ENCODE data around the gene FBXL13. TPM values are rescaled to one million over a fixed set of nuclear protein-coding genes. Genes with fewer than 3 reads are reported as not detected.
A peak's percentile ranks its signal among the peaks of the same experiment; 100 is the strongest.
"Not testable (repeated sequence)": the region's sequence is repeated elsewhere in the genome, so short reads cannot be mapped to it uniquely, and the experiment has no call there.

Gene FBXL13
- total and polyA plus RNA-seq, 2 experiments from 2014 or later: 1.2 to 2.5 TPM

DNA sequence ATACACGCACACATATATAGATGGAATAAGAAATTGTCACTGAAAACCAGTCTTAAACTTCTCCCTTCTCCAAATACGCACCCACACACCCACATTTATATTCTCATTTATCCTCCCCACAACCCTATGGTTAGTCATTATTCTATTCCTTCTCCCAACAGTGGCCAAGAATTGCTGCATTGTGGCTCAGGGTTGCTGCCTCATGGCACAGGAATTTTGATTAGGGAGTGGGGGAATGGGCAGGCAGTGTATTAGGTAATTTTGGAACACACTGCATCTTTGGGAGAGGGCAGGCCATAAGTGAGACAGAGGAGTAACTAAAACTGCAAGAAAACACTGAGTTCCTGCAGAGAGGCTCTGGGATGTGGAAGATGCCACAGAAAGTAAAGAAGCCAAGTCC lies 38.6 kb upstream of the FBXL13 start:
- H3K79me2 ChIP-seq (replicated peaks; ENCODE audit: insufficient read depth): no peaks in the 10 kb centered on the region
- Mint-ChIP-seq H3K4me3 (no peak overlapping the region), H3K27ac (no peak overlapping the region), H3K9me3 (no peaks in the 10 kb centered on the region; the same call in 2 of the 3 replicates), H3K27me3 (ENCODE audit: insufficient read depth, low read depth, poor library complexity) (peaks cover 2% of the 10 kb centered on the region), H3K4me1 (no peaks in the 10 kb centered on the region), H3K36me3 (ENCODE audit: low read depth) (peaks cover 39% of the 10 kb centered on the region)
- no peak overlapping the region for H3K4me2 ChIP-seq
- no peak overlapping the region for H2AFZ ChIP-seq
- no peaks in the 10 kb centered on the region for H3K9me2 ChIP-seq (ENCODE audit: insufficient read depth)
- TF ChIP-seq ZNF331 (CRISPR knock-in tag; IDR thresholded peaks at IDR 0.05; ENCODE audit: low read depth) (no peak), JUNB (IDR thresholded peaks at IDR 0.05; ENCODE audit: unreplicated experiment) (no peak), EZH2phosphoT487 (IDR thresholded peaks at IDR 0.05; ENCODE audit: unreplicated experiment) (no peak), POLR2AphosphoS5 (IDR thresholded peaks at IDR 0.05; ENCODE audit: low read depth) (no peak), NANOG (IDR thresholded peaks at IDR 0.05; ENCODE audit: borderline replicate concordance) (no peak), CTCF (conservative IDR thresholded peaks at IDR 0.05; ENCODE audit: low read depth in 2 of 2) (no peak), CREB1 (CRISPR knock-in tag; IDR thresholded peaks at IDR 0.05; ENCODE audit: low read depth) (no peak), STAT1 (IDR thresholded peaks at IDR 0.05; ENCODE audit: unreplicated experiment) (no peak), EZH2 (IDR thresholded peaks at IDR 0.05; ENCODE audit: low read depth, unreplicated experiment) (no peak)
- TF ChIP-seq, protein P1, sequence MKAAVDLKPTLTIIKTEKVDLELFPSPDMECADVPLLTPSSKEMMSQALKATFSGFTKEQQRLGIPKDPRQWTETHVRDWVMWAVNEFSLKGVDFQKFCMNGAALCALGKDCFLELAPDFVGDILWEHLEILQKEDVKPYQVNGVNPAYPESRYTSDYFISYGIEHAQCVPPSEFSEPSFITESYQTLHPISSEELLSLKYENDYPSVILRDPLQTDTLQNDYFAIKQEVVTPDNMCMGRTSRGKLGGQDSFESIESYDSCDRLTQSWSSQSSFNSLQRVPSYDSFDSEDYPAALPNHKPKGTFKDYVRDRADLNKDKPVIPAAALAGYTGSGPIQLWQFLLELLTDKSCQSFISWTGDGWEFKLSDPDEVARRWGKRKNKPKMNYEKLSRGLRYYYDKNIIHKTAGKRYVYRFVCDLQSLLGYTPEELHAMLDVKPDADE (IDR thresholded peaks at IDR 0.05): no peak
- TF ChIP-seq, protein P2, sequence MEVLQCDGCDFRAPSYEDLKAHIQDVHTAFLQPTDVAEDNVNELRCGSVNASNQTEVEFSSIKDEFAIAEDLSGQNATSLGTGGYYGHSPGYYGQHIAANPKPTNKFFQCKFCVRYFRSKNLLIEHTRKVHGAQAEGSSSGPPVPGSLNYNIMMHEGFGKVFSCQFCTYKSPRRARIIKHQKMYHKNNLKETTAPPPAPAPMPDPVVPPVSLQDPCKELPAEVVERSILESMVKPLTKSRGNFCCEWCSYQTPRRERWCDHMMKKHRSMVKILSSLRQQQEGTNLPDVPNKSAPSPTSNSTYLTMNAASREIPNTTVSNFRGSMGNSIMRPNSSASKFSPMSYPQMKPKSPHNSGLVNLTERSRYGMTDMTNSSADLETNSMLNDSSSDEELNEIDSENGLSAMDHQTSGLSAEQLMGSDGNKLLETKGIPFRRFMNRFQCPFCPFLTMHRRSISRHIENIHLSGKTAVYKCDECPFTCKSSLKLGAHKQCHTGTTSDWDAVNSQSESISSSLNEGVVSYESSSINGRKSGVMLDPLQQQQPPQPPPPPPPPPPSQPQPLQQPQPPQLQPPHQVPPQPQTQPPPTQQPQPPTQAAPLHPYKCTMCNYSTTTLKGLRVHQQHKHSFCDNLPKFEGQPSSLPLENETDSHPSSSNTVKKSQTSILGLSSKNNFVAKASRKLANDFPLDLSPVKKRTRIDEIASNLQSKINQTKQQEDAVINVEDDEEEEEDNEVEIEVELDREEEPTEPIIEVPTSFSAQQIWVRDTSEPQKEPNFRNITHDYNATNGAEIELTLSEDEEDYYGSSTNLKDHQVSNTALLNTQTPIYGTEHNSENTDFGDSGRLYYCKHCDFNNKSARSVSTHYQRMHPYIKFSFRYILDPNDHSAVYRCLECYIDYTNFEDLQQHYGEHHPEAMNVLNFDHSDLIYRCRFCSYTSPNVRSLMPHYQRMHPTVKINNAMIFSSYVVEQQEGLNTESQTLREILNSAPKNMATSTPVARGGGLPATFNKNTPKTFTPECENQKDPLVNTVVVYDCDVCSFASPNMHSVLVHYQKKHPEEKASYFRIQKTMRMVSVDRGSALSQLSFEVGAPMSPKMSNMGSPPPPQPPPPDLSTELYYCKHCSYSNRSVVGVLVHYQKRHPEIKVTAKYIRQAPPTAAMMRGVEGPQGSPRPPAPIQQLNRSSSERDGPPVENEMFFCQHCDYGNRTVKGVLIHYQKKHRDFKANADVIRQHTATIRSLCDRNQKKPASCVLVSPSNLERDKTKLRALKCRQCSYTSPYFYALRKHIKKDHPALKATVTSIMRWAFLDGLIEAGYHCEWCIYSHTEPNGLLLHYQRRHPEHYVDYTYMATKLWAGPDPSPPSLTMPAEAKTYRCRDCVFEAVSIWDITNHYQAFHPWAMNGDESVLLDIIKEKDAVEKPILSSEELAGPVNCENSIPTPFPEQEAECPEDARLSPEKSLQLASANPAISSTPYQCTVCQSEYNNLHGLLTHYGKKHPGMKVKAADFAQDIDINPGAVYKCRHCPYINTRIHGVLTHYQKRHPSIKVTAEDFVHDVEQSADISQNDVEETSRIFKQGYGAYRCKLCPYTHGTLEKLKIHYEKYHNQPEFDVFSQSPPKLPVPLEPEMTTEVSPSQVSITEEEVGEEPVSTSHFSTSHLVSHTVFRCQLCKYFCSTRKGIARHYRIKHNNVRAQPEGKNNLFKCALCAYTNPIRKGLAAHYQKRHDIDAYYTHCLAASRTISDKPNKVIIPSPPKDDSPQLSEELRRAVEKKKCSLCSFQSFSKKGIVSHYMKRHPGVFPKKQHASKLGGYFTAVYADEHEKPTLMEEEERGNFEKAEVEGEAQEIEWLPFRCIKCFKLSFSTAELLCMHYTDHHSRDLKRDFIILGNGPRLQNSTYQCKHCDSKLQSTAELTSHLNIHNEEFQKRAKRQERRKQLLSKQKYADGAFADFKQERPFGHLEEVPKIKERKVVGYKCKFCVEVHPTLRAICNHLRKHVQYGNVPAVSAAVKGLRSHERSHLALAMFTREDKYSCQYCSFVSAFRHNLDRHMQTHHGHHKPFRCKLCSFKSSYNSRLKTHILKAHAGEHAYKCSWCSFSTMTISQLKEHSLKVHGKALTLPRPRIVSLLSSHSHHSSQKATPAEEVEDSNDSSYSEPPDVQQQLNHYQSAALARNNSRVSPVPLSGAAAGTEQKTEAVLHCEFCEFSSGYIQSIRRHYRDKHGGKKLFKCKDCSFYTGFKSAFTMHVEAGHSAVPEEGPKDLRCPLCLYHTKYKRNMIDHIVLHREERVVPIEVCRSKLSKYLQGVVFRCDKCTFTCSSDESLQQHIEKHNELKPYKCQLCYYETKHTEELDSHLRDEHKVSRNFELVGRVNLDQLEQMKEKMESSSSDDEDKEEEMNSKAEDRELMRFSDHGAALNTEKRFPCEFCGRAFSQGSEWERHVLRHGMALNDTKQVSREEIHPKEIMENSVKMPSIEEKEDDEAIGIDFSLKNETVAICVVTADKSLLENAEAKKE (CRISPR knock-in tag; IDR thresholded peaks at IDR 0.05): no peak
- DNase-seq (ENCODE audit: low spot score) (no peak), ATAC-seq (no peak)
- H3K27me3 ChIP-seq (ENCODE audit: insufficient read depth): no peaks in the 10 kb centered on the region
- peaks cover 3% of the 10 kb centered on the region; the same call in 1 of the 2 replicates for H4K20me1 ChIP-seq (replicated peaks; ENCODE audit: insufficient read depth)
- H3K4me1 ChIP-seq (ENCODE audit: insufficient read depth): no peaks in the 10 kb centered on the region
- no peak overlapping the region for H3K27ac ChIP-seq (ENCODE audit: low read depth)
- H3K36me3 ChIP-seq (ENCODE audit: insufficient read depth): no peaks in the 10 kb centered on the region
- H3F3A ChIP-seq (replicated peaks; ENCODE audit: low read depth): no peaks in the 10 kb centered on the region
- H3K4me3 ChIP-seq: no peak overlapping the region

DNA sequence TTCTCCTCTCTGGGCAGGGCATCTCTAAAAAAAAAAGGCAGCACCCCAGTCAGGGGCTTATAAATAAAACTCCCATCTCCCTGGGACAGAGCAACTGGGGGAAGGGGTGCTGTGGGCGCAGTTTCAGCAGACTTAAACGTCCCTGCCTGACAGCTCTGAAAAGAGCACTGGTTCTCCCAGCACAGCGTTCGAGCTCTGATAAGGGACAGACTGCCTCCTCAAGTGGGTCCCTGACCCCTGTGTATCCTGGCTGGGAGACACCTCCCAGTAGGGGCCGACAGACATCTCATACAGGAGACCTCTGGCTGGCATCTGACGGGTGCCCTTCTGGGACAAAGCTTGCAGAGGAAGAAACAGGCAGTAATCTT lies 32.1 kb upstream of the FBXL13 start:
- not testable (repeated sequence) for H3K79me2 ChIP-seq (replicated peaks; ENCODE audit: insufficient read depth); H3K9me3 Mint-ChIP-seq; H3K27ac ChIP-seq (ENCODE audit: low read depth); H3K27me3 ChIP-seq (ENCODE audit: insufficient read depth); H3K27me3 Mint-ChIP-seq (ENCODE audit: insufficient read depth, low read depth, poor library complexity); H2AFZ ChIP-seq; H3K27ac Mint-ChIP-seq; H3K36me3 ChIP-seq (ENCODE audit: insufficient read depth); DNase-seq (ENCODE audit: low spot score); H4K20me1 ChIP-seq (replicated peaks; ENCODE audit: insufficient read depth); H3F3A ChIP-seq (replicated peaks; ENCODE audit: low read depth); H3K4me3 ChIP-seq; H3K4me3 Mint-ChIP-seq; H3K4me1 ChIP-seq (ENCODE audit: insufficient read depth); H3K9me2 ChIP-seq (ENCODE audit: insufficient read depth)
- H3K4me2 ChIP-seq: peak overlapping the region; percentile 72; the same call in 1 of the 2 replicates
- Mint-ChIP-seq H3K36me3 (ENCODE audit: low read depth) (peaks cover 33% of the 10 kb centered on the region), H3K4me1 (peaks cover 17% of the 10 kb centered on the region)
- peak; percentile 54; the same call in 2 of the 3 replicates for ATAC-seq

Measured in GM23338 (cell line).